Measurements from ENCODE around the gene SLC7A6OS. TPM values are rescaled to one million over a fixed set of nuclear protein-coding genes. Genes with fewer than 3 reads are reported as not detected.

Gene SLC7A6OS
- polyA plus RNA-seq, 3 donors: 9.3 to 10.5 (median 9.7) TPM

DNA sequence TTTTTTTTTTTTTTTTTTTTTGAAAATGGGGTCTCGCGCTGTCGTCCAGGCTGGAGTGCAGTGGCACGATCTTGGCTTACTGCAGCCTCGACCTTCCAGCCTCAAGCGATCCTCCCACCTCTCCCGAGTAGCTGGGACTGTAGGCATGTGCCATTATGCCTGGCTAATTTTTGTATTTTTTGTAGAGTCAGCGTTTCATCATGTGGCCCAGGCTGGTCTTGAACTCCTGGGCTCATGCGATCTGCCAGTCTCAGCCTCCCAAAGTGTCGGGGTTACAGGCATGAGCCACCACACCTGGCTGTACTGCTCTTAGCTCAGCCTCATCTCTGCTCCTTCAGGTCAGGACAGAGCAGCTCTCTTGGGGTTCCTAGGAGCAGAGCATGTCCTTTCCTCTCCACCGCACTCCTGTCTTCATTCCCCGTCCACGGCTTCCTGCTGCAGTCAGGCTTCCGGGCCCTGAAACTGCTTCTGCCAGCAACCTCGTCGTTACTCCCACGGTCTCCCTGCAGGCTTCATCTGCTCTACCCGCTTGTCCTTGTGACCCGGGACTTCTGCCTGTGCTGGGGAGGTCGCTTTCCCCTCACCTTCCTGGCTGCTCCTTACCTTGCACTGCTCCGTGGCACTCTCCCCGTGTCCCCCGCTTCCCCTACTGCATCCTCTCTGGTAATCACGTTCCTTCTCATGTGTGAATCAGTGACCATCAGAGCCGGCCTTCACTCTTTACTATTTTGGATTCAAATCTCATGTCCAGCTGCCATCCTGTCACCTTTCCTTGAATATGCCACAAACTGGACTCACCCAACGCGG lies 38.1 kb upstream of the SLC7A6OS start:
- Histone ChIP-seq H3K9ac (ENCODE audit: insufficient read depth, low read length, poor library complexity, severe bottlenecking) (no peak overlapping the region), H3K4me1 (ENCODE audit: control insufficient read depth in 1 of 2, insufficient read depth in 2 of 2, low read length in 2 of 2) (no peaks in the 10 kb centered on the region), H3K27ac (ENCODE audit: low read depth in 1 of 2, low read length in 2 of 2) (no peak overlapping the region), H4K20me1 (ENCODE audit: insufficient read depth, low read length) (no peaks in the 10 kb centered on the region), H2AFZ (ENCODE audit: insufficient read depth, low read depth, low read length, poor library complexity, severe bottlenecking) (no peak overlapping the region), H3K79me2 (ENCODE audit: insufficient read depth, low read length) (no peaks in the 10 kb centered on the region), H3K4me2 (replicated peaks; ENCODE audit: extremely low read depth, low read length, poor library complexity, severe bottlenecking) (no peak overlapping the region), H3K9me3 (replicated peaks in 1 of 2; ENCODE audit: control insufficient read depth in 1 of 2, insufficient read depth in 1 of 2, low read length in 2 of 2) (no peaks in the 10 kb centered on the region), H3K36me3 (replicated peaks in 1 of 2; ENCODE audit: control insufficient read depth in 1 of 2, insufficient read depth in 2 of 2, low read length in 2 of 2) (peaks cover 79 to 95% of the 10 kb centered on the region in 2 donors), H3K27me3 (ENCODE audit: control insufficient read depth in 2 of 2, insufficient read depth in 2 of 2, low read length in 2 of 2) (no peaks in the 10 kb centered on the region), H3K4me3 (replicated peaks in 1 of 3; ENCODE audit: low read depth in 2 of 3, low read length in 3 of 3) (no peak overlapping the region)
- peaks cover under 1 to 4% (median 3%) of the 10 kb centered on the region in 3 donors for H3K27me3 Mint-ChIP-seq (ENCODE audit: low read depth in 3 of 3)
- H3K36me3 Mint-ChIP-seq: peaks cover 87 to 98% of the 10 kb centered on the region in 2 donors
- 97% methylated on average over 20 of the region's 27 CpGs for WGBS (ENCODE audit: insufficient coverage)
- no peaks in the 10 kb centered on the region for H3K4me1 Mint-ChIP-seq
- DNase-seq: no peak
- no peaks in the 10 kb centered on the region for H3K9me3 Mint-ChIP-seq
- H3K27ac Mint-ChIP-seq: peak overlapping the region in 1 of 7 donors; percentile 47
- intact Hi-C loops (cut with micrococcal nuclease): no loop called here
- H3K4me3 Mint-ChIP-seq: no peak overlapping the region
- TF ChIP-seq, protein P1, sequence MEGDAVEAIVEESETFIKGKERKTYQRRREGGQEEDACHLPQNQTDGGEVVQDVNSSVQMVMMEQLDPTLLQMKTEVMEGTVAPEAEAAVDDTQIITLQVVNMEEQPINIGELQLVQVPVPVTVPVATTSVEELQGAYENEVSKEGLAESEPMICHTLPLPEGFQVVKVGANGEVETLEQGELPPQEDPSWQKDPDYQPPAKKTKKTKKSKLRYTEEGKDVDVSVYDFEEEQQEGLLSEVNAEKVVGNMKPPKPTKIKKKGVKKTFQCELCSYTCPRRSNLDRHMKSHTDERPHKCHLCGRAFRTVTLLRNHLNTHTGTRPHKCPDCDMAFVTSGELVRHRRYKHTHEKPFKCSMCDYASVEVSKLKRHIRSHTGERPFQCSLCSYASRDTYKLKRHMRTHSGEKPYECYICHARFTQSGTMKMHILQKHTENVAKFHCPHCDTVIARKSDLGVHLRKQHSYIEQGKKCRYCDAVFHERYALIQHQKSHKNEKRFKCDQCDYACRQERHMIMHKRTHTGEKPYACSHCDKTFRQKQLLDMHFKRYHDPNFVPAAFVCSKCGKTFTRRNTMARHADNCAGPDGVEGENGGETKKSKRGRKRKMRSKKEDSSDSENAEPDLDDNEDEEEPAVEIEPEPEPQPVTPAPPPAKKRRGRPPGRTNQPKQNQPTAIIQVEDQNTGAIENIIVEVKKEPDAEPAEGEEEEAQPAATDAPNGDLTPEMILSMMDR (IDR thresholded peaks at IDR 0.05): no peak

DNA sequence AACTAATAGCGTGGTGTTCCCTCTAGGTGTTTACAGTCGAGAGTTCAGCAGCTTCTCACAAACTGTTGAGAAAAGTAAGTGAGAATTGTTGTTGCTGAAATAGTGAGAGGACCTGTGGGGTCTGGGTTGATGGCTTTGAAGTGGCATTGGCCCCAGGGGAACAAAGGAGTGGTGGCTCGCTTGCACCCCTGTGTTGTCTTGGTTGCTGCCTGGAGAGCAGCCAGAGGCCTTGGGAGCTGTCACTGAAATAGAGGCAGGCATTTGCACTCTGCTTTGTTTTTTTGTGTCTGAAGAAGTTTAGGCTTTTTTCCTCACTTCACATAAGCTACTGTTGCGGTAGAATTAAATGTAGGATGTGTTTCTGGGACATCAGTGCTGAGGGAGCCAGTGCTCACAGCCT lies 36.9 kb upstream of the SLC7A6OS start:
- H3K9me3 ChIP-seq (replicated peaks in 1 of 2; ENCODE audit: control insufficient read depth in 1 of 2, insufficient read depth in 1 of 2, low read length in 2 of 2): no peaks in the 10 kb centered on the region
- no peak overlapping the region for H3K27ac Mint-ChIP-seq
- H3K36me3 ChIP-seq (replicated peaks in 1 of 2; ENCODE audit: control insufficient read depth in 1 of 2, insufficient read depth in 2 of 2, low read length in 2 of 2): peaks cover 69 to 95% of the 10 kb centered on the region in 2 donors
- H2AFZ ChIP-seq (ENCODE audit: insufficient read depth, low read depth, low read length, poor library complexity, severe bottlenecking): no peak overlapping the region
- no peaks in the 10 kb centered on the region for H3K4me1 Mint-ChIP-seq
- TF ChIP-seq, protein P1 (IDR thresholded peaks at IDR 0.05): no peak
- intact Hi-C loops (cut with micrococcal nuclease): no loop called here
- H3K4me3 ChIP-seq (replicated peaks in 1 of 3; ENCODE audit: low read depth in 2 of 3, low read length in 3 of 3): no peak overlapping the region
- H3K4me1 ChIP-seq (ENCODE audit: control insufficient read depth in 1 of 2, insufficient read depth in 2 of 2, low read length in 2 of 2): no peaks in the 10 kb centered on the region
- H3K27me3 ChIP-seq (ENCODE audit: control insufficient read depth in 2 of 2, insufficient read depth in 2 of 2, low read length in 2 of 2): no peaks in the 10 kb centered on the region
- H3K27ac ChIP-seq (ENCODE audit: low read depth in 1 of 2, low read length in 2 of 2): no peak overlapping the region
- H3K9me3 Mint-ChIP-seq: no peaks in the 10 kb centered on the region
- peaks cover 84 to 94% of the 10 kb centered on the region in 2 donors for H3K36me3 Mint-ChIP-seq
- H3K27me3 Mint-ChIP-seq (ENCODE audit: low read depth in 3 of 3): peaks cover 0 to 3% (median 1%) of the 10 kb centered on the region in 3 donors
- DNase-seq: no peak
- no peaks in the 10 kb centered on the region for H4K20me1 ChIP-seq (ENCODE audit: insufficient read depth, low read length)
- H3K4me3 Mint-ChIP-seq: no peak overlapping the region
- no peaks in the 10 kb centered on the region for H3K79me2 ChIP-seq (ENCODE audit: insufficient read depth, low read length)
- no peak overlapping the region for H3K4me2 ChIP-seq (replicated peaks; ENCODE audit: extremely low read depth, low read length, poor library complexity, severe bottlenecking)
- no peak overlapping the region for H3K9ac ChIP-seq (ENCODE audit: insufficient read depth, low read length, poor library complexity, severe bottlenecking)
- WGBS (ENCODE audit: insufficient coverage): 88% methylated on average over 1 of the region's 4 CpGs
